T-cell (primary cell): Measurements from ENCODE around the gene ABCG8. TPM values are rescaled to one million over a fixed set of nuclear protein-coding genes. Genes with fewer than 3 reads are reported as not detected.

Experiments
- ATAC-seq, 4 experiments: fragments of 200-7000 bp in 3 of 4; fragments of 150-1000 bp in 1 of 4; cut with Tn5 transposase; replicated peaks in 1 of 4; 1 replicate in 3 of 4; 2 replicates in 1 of 4; pipeline ENCODE4 v1.10.0; 2021; ENCODE audit warnings: moderate library complexity in 3 of 4, mild to moderate bottlenecking in 2 of 4, moderate number of reproducible peaks in 1 of 4
- CTCF ChIA-PET, 2 donors: fragments of 300-600 bp; sonication (Branson Sonifier 250); formaldehyde crosslinking; loops; one replicate each; lab custom pipeline; 2022; ENCODE audit warnings: antibody characterized with exemption in 2 of 2; lab: Charles Lee
- POLR2A ChIA-PET, 2 donors: fragments of 300-600 bp; sonication (Branson Sonifier 250); formaldehyde crosslinking; loops; one replicate each; lab custom pipeline; 2022; ENCODE audit warnings: antibody characterized with exemption in 2 of 2; lab: Charles Lee
- DNase-seq, 35 experiments: peaks; one replicate each; pipeline versions ENCODE4 v3.0.0 to v3.0.0-alpha.2; 2013 to 2023
- H3K27ac ChIP-seq: one replicate; pipeline ENCODE4 v1.5.1; 2013; ENCODE audit warnings: low read length
- H3K27me3 ChIP-seq, 2 experiments: replicated peaks in 1 of 2; 1 replicate in 1 of 2; 2 replicates in 1 of 2; pipeline versions ENCODE4 v1.6.1 to v1.7.0; 2013; ENCODE audit warnings: low read length in 1 of 2, mixed read lengths in 1 of 2; ENCODE audit not compliant: control insufficient read depth in 2 of 2, insufficient read depth in 2 of 2; ENCODE audit errors: extremely low read depth in 1 of 2
- H3K36me3 ChIP-seq, 2 donors: 1 replicate in 1 of 2; 2 replicates in 1 of 2; pipeline versions ENCODE4 v1.6.1 to v1.7.0; 2013; ENCODE audit warnings: low read length in 1 of 2; ENCODE audit not compliant: control insufficient read depth in 2 of 2, insufficient read depth in 1 of 2; ENCODE audit errors: extremely low read depth in 1 of 2
- H3K4me1 ChIP-seq, 2 experiments: 1 replicate in 1 of 2; 2 replicates in 1 of 2; pipeline versions ENCODE4 v1.6.1 to v1.7.0; 2013; ENCODE audit warnings: low read length in 2 of 2, mixed read lengths in 1 of 2; ENCODE audit not compliant: insufficient read depth in 2 of 2, control insufficient read depth in 1 of 2; ENCODE audit errors: extremely low read depth in 1 of 2
- H3K4me3 ChIP-seq, 2 donors: 1 replicate in 1 of 2; 2 replicates in 1 of 2; pipeline versions ENCODE4 v1.5.1 to v1.7.0; 2013; ENCODE audit warnings: mild to moderate bottlenecking in 2 of 2, low read length in 1 of 2, moderate library complexity in 1 of 2; ENCODE audit not compliant: control insufficient read depth in 1 of 2; ENCODE audit errors: extremely low read depth in 1 of 2
- H3K9me3 ChIP-seq: 2 replicates; pipeline ENCODE4 v1.7.0; 2013
- H3K27ac Mint-ChIP-seq, 2 donors: one replicate each; pipeline ENCODE4 v1.8.0; 2020 to 2021; ENCODE audit warnings: mild to moderate bottlenecking in 2 of 2, mixed read lengths in 2 of 2
- H3K27me3 Mint-ChIP-seq, 2 donors: one replicate each; pipeline ENCODE4 v1.8.0; 2021 to 2022; ENCODE audit warnings: mixed read lengths in 2 of 2
- H3K36me3 Mint-ChIP-seq: one replicate; pipeline ENCODE4 v1.8.0; 2021; ENCODE audit warnings: mixed read lengths
- H3K4me1 Mint-ChIP-seq, 3 donors: one replicate each; pipeline ENCODE4 v1.8.0; 2020 to 2022; ENCODE audit warnings: mixed read lengths in 3 of 3, mild to moderate bottlenecking in 1 of 3
- H3K4me3 Mint-ChIP-seq, 3 donors: one replicate each; pipeline ENCODE4 v1.8.0; 2020 to 2022; ENCODE audit warnings: mild to moderate bottlenecking in 3 of 3, mixed read lengths in 3 of 3, moderate library complexity in 3 of 3
- H3K9me3 Mint-ChIP-seq, 3 donors: one replicate each; pipeline ENCODE4 v1.8.0; 2020 to 2022; ENCODE audit warnings: mixed read lengths in 3 of 3
- WGBS: methylation state at CpG from one replicate; pipeline ENCODE4 v1.1.5; 2013; ENCODE audit warnings: missing lambda C conversion rate; ENCODE audit not compliant: insufficient coverage; 5-methylcytosine and 5-hydroxymethylcytosine counted together
- total RNA-seq, 35 experiments: library from RNA in 6 of 35; stranded (reverse) in 6 of 35; fragments of 120-200 nt in 1 of 35; gene quantifications; one replicate each; pipeline versions ENCODE4 v1.2.1 to v1.2.4 and lab custom pipeline; 2013 to 2026

The ABCG8 gene
- total RNA-seq, 5 donors from 2014 or later (not counting 1 experiment from before 2014, with no cell fraction given), result 0.09 TPM; not detected in 3

- Mint-ChIP-seq H3K9me3 (no peaks in the 10 kb centered on the region), H3K27me3 (peaks cover 13 to 17% of the 10 kb centered on the region in 2 donors), H3K27ac (no peak overlapping the region), H3K4me1 (peaks cover 4 to 6% (median 6%) of the 10 kb centered on the region in 3 donors), H3K4me3 (no peak overlapping the region), H3K36me3 (no peaks in the 10 kb centered on the region)
- no peaks in the 10 kb centered on the region for H3K36me3 ChIP-seq
- no peak for ATAC-seq
- POLR2A ChIA-PET, result no interaction called here
- H3K4me1 ChIP-seq, result peaks cover 0 to 7% of the 10 kb centered on the region in 2 experiments
- CTCF ChIA-PET, result no interaction called here
- peaks cover 0 to 16% of the 10 kb centered on the region in 2 experiments for H3K27me3 ChIP-seq
- WGBS, result 89% methylated on average over 5 of the region's 5 CpGs
- no peak overlapping the region for H3K27ac ChIP-seq
- no peaks in the 10 kb centered on the region for H3K9me3 ChIP-seq
- DNase-seq, result no peak
- no peak overlapping the region for H3K4me3 ChIP-seq
Observed at GRCh38 chr2:43879261-43879660, 40.5 kb downstream of the ABCG8 start.

GRCh38 chr2:43880471-43880870 is 41.7 kb downstream of the ABCG8 start:
- H3K36me3 ChIP-seq, result no peaks in the 10 kb centered on the region
- ChIA-PET CTCF (no interaction called here), POLR2A (no interaction called here)
- H3K4me3 ChIP-seq, result no peak overlapping the region
- H3K27ac Mint-ChIP-seq, result no peak overlapping the region
- peaks cover 0 to 5% of the 10 kb centered on the region in 2 experiments for H3K27me3 ChIP-seq
- no peak overlapping the region for H3K4me3 Mint-ChIP-seq
- peaks cover 0 to 7% of the 10 kb centered on the region in 2 experiments for H3K4me1 ChIP-seq
- 96% methylated on average over 4 of the region's 9 CpGs for WGBS
- no peaks in the 10 kb centered on the region for H3K36me3 Mint-ChIP-seq
- no peak for ATAC-seq
- H3K9me3 ChIP-seq, result no peaks in the 10 kb centered on the region
- DNase-seq, result no peak
- H3K27me3 Mint-ChIP-seq, result peaks cover 7 to 17% of the 10 kb centered on the region in 2 donors
- H3K4me1 Mint-ChIP-seq, result peaks cover 4 to 6% (median 6%) of the 10 kb centered on the region in 3 donors
- no peaks in the 10 kb centered on the region for H3K9me3 Mint-ChIP-seq
- no peak overlapping the region for H3K27ac ChIP-seq

- H3K4me3 ChIP-seq, result no peak overlapping the region
- Mint-ChIP-seq H3K4me3 (no peak overlapping the region), H3K36me3 (no peaks in the 10 kb centered on the region), H3K9me3 (no peaks in the 10 kb centered on the region), H3K4me1 (peaks cover 4 to 6% (median 6%) of the 10 kb centered on the region in 3 donors), H3K27me3 (peaks cover 5 to 17% of the 10 kb centered on the region in 2 donors), H3K27ac (no peak overlapping the region)
- H3K9me3 ChIP-seq, result no peaks in the 10 kb centered on the region
- ATAC-seq (no peak), DNase-seq (no peak)
- ChIA-PET POLR2A (no interaction called here), CTCF (no interaction called here)
- peaks cover 0 to 5% of the 10 kb centered on the region in 2 experiments for H3K27me3 ChIP-seq
- 88% methylated on average over 2 of the region's 5 CpGs for WGBS
- H3K36me3 ChIP-seq, result no peaks in the 10 kb centered on the region
- H3K27ac ChIP-seq, result no peak overlapping the region
- H3K4me1 ChIP-seq, result peaks cover 0 to 7% of the 10 kb centered on the region in 2 experiments
Observed at GRCh38 chr2:43880952-43881351, 42.2 kb downstream of the ABCG8 start.

- peak overlapping the region in 1 of 2 donors; percentile 52 for H3K27ac Mint-ChIP-seq
- POLR2A ChIA-PET, result interaction anchor here in 1 of 2 donors (0.6 kb wide), 1 partner anchor 481 kb away, joined by 6 read pairs; no protein-coding TSS in a partner anchor
- H3K36me3 Mint-ChIP-seq, result peaks cover 7% of the 10 kb centered on the region
- no peak overlapping the region for H3K4me3 Mint-ChIP-seq
- H3K27me3 Mint-ChIP-seq, result peaks cover under 1 to 7% of the 10 kb centered on the region in 2 donors
- CTCF ChIA-PET, result no interaction called here
- ATAC-seq (no peak), DNase-seq (no peak)
- 100% methylated on average over 1 of the region's 4 CpGs for WGBS
- H3K4me1 ChIP-seq, result peaks cover 0 to 7% of the 10 kb centered on the region in 2 experiments
- H3K27ac ChIP-seq, result no peak overlapping the region
- H3K4me1 Mint-ChIP-seq, result peaks cover 4 to 6% (median 6%) of the 10 kb centered on the region in 3 donors
- peaks cover 0 to under 1% of the 10 kb centered on the region in 2 donors for H3K36me3 ChIP-seq
- no peaks in the 10 kb centered on the region for H3K9me3 Mint-ChIP-seq
- no peak overlapping the region for H3K4me3 ChIP-seq
- peaks cover 0 to 5% of the 10 kb centered on the region in 2 experiments for H3K27me3 ChIP-seq
- no peaks in the 10 kb centered on the region for H3K9me3 ChIP-seq
Observed at GRCh38 chr2:43882312-43882711, 43.5 kb downstream of the ABCG8 start.

- ATAC-seq (no peak), DNase-seq (no peak)
- ChIA-PET POLR2A (no interaction called here), CTCF (no interaction called here)
- Mint-ChIP-seq H3K4me3 (no peak overlapping the region), H3K27me3 (no peaks in the 10 kb centered on the region), H3K36me3 (peaks cover 27% of the 10 kb centered on the region), H3K27ac (no peak overlapping the region), H3K4me1 (no peaks in the 10 kb centered on the region), H3K9me3 (no peaks in the 10 kb centered on the region)
- H3K27me3 ChIP-seq, result no peaks in the 10 kb centered on the region
- no peaks in the 10 kb centered on the region for H3K9me3 ChIP-seq
- H3K4me3 ChIP-seq, result no peak overlapping the region
- H3K36me3 ChIP-seq, result peaks cover 6 to 18% of the 10 kb centered on the region in 2 donors
- no peak overlapping the region for H3K27ac ChIP-seq
- H3K4me1 ChIP-seq, result no peaks in the 10 kb centered on the region
- no CpG with 5 or more reads among the region's 5 CpGs for WGBS
Observed at GRCh38 chr2:43884689-43885088, 45.9 kb downstream of the ABCG8 start.

- H3K9me3 ChIP-seq, result no peaks in the 10 kb centered on the region
- Mint-ChIP-seq H3K4me1 (no peaks in the 10 kb centered on the region), H3K4me3 (no peak overlapping the region), H3K27ac (no peak overlapping the region), H3K36me3 (peaks cover 31% of the 10 kb centered on the region), H3K27me3 (no peaks in the 10 kb centered on the region), H3K9me3 (no peaks in the 10 kb centered on the region)
- H3K4me1 ChIP-seq, result no peaks in the 10 kb centered on the region
- H3K4me3 ChIP-seq, result no peak overlapping the region
- no peak for ATAC-seq
- POLR2A ChIA-PET, result no interaction called here
- H3K27me3 ChIP-seq, result no peaks in the 10 kb centered on the region
- no peak overlapping the region for H3K27ac ChIP-seq
- CTCF ChIA-PET, result no interaction called here
- DNase-seq, result no peak
- WGBS, result 91% methylated on average over 6 of the region's 7 CpGs
- peaks cover 6 to 21% of the 10 kb centered on the region in 2 donors for H3K36me3 ChIP-seq
Observed at GRCh38 chr2:43885132-43885632, 46.4 kb downstream of the ABCG8 start.
